NCI-H146 treated with DMSO at 0.1 percent for 48 hours (cell line): Measurements from ENCODE around the gene TGM2.
"Not testable (repeated sequence)": the region's sequence is repeated elsewhere in the genome, so short reads cannot be mapped to it uniquely, and the experiment has no call there.

Source experiments
- DNase-seq: peaks from one replicate; lab custom pipeline; 2025; ENCODE audit not compliant: unreplicated experiment; lab: John Stamatoyannopoulos, UW

TGM2 gene

GRCh38 chr20:38117205-38117604 lies 47.9 kb downstream of the TGM2 start:
- DNase-seq: no peak

- DNase-seq: no peak
Observed at GRCh38 chr20:38116409-38117165, 48.5 kb downstream of the TGM2 start.

DNA sequence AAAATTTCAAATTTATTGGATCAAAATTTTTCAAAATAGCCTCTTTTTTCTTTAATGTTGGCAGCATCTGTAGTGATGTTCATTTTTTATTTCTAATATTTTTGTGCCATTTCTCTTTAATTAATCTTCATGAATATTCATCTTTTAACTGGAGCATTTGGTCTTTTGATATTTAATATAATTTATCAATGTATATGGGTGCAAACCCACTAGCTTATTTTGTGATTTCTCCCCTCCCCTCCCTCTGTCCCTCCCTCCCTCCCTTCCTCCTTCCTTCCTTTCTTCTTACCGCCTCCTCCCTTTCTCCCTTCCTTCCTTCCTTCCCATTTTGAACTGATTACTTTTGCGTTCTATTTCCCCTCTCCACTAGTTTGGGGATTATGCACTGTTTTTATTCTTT lies 49.2 kb downstream of the TGM2 start:
- no peak for DNase-seq

GRCh38 chr20:38115205-38115604 lies 49.9 kb downstream of the TGM2 start:
- no peak for DNase-seq

GRCh38 chr20:38114353-38114791 lies 50.7 kb downstream of the TGM2 start:
- no peak for DNase-seq

- DNase-seq: no peak
Observed at GRCh38 chr20:38113401-38114325, 51.4 kb downstream of the TGM2 start.

DNA sequence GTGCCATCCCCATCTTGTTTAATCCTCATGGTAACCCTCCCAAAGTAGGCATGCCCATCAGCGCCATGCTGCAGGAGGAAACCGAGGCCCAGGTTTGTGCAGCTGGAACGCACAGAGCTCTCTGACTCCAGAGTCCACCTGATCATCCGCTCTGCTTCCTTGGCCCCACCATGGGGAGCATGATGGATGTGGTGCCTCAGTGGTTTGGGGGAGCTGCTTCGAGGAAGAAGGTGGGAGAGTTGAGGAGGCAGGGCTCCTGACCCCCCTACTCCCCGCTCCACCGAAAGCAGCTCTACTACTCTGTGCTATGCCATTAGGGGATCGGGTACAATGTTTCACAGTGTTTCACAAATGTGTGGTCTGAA lies 52.2 kb downstream of the TGM2 start:
- no peak for DNase-seq

GRCh38 chr20:38112261-38112929 lies 52.7 kb downstream of the TGM2 start:
- no peak for DNase-seq

DNA sequence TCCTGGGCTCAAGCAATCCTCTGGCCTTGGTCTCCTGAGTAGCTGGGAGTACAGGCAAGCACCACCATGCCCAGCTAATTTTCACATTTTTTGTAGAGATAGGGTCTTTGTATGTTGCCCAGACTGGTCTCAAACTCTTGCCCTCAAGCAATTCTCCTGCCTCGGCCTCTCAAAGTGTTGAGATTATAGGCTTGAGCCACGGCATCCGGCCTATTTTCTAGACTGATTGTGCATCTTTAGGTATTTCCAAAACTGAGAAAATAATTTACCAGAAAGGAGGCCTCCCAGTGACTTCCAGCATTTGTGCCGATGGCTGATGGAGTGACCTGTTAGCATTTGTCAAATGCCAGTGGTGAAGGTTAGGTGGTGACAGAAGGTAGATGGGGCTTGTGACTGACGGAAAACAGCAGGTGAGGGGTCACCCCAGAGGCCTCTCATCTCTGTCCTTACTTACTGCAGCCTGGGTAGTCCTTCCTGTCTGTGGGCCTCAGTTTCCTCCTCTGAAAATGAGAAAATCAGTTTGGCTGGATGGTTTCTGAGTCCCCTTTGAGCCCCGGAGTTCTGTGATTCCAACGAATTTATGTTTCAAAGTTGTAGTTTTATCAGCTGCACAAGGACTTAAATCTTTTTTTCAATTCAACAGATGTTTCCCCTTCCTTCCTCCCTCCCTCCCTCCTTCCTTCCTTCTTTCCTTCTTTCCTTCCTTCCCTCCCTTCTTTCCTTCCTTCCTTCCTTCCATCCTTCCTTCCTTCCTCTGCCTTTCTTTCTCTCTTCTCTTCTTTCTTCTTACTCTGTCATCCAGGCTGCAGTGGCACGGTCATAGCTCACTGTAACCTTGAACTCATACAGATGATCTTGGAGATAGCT lies 53.5 kb downstream of the TGM2 start:
- DNase-seq: no peak

DNA sequence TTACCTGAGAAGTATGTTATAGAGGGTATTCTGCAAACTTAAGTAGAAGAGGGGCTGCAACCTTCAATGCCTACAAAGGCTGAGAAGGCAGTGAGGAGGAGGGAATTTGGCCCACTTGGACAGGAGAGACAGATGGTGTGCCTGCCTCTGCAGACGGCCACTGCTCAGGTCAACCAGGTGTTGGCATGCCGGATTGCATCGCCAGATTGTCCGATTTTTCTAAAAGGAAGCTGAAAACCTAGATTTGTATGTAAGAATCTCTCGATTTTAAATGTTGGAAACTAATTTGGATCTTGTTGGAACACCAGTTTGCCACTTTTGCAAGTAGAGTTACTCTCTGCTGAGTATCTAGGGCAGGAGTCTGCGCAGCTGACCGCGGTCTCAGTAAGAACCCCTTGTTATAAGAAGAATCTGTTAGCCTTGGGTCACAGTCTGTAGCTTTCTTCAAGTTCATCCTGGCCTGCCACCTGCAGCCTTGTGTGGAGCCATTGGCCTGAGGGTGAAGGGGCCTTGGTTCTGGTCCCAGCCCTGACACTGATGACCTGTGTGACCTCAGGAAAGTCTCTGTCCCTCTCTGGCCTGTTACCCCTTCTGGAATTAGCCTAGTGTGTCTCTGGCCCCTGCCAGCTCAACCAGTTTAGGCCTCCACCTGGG lies 54.4 kb downstream of the TGM2 start:
- no peak for DNase-seq

GRCh38 chr20:38109591-38110524 lies 55.2 kb downstream of the TGM2 start:
- DNase-seq: no peak

GRCh38 chr20:38108986-38109541 lies 56.0 kb downstream of the TGM2 start:
- DNase-seq: no peak

GRCh38 chr20:38108438-38108985 lies 56.6 kb downstream of the TGM2 start:
- no peak for DNase-seq

GRCh38 chr20:38107916-38108315 lies 57.2 kb downstream of the TGM2 start:
- DNase-seq: not testable (repeated sequence)

DNA sequence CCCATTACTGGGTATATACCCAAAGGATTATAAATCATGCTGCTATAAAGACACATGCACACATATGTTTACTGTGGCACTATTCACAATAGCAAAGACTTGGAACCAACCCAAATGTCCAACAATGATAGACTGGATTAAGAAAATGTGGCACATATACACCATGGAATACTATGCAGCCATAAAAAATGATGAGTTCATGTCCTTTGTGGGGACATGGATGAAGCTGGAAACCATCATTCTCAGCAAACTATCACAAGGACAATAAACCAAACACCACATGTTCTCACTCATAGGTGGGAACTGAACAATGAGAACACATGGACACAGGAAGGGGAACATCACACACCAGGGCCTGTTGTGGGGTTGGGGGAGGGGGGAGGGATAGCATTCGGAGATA lies 57.7 kb downstream of the TGM2 start:
- DNase-seq: not testable (repeated sequence)

DNA sequence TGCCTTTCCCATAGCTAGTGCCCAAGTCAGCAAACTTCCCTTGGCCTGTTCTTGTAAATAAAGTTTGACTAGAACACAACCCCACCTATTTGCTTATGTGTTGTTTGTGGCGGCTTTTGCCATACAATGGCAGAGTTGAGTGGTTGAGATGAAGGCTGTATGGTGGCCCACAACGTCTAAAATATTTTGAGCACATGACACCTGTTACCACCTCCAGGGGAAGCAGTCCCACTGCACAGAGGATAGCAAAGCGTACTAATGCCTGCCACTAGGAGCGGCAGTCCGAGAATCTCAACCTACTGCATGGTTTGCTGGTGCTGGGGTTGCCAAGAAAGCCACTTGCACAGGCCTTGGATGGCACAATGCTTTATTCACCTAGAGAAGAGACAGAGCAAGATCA lies 58.6 kb downstream of the TGM2 start:
- DNase-seq: no peak

GRCh38 chr20:38104285-38104684 lies 60.8 kb downstream of the TGM2 start:
- no peak for DNase-seq

DNA sequence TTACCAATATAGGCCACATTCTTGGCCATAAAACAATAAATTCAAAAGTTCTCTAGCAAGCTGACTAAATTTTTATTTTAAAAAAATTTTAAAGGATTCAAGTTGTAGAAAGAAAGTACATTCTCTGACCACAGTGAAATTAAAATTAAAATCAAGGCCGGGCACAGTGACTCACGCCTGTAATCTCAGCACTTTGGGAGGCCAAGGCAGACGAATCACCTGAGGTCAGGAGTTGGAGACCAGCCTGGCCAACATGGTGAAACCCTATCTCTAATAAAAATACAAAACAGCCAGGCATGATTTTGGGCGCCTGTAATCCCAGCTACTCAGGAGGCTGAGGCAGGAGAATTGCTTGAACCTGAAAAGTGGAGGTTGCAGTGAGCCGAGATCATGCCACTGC lies 62.9 kb downstream of the TGM2 start:
- DNase-seq: not testable (repeated sequence)
